ENCODE results near the gene SH3TC2. TPM values are rescaled to one million over a fixed set of nuclear protein-coding genes. Genes with fewer than 3 reads are reported as not detected.

Gene SH3TC2
- polyA plus RNA-seq, 1 of the 3 experiments (the other 2 are of a cell fraction): 1.1 TPM

DNA sequence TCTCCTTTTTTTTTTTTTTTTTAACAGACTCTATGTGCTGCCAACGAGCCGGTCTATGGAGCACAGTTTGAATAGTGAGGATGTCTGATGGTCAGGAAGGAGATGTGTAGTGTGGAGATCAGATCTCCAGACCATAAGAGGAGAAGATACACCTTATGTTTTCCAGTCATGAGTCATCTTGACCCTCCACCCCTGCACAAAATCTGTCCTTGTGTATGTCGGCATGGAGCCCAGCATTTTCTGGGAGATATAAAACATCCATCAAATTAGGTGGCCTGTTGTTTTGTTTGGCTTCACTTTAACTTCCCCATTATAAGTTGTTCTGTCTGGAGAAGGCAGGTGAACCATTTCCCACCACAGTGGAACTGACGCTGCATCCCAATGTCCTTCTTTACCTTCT, 19.2 kb downstream of the SH3TC2 start (continued):
- TF ChIP-seq, protein P1, sequence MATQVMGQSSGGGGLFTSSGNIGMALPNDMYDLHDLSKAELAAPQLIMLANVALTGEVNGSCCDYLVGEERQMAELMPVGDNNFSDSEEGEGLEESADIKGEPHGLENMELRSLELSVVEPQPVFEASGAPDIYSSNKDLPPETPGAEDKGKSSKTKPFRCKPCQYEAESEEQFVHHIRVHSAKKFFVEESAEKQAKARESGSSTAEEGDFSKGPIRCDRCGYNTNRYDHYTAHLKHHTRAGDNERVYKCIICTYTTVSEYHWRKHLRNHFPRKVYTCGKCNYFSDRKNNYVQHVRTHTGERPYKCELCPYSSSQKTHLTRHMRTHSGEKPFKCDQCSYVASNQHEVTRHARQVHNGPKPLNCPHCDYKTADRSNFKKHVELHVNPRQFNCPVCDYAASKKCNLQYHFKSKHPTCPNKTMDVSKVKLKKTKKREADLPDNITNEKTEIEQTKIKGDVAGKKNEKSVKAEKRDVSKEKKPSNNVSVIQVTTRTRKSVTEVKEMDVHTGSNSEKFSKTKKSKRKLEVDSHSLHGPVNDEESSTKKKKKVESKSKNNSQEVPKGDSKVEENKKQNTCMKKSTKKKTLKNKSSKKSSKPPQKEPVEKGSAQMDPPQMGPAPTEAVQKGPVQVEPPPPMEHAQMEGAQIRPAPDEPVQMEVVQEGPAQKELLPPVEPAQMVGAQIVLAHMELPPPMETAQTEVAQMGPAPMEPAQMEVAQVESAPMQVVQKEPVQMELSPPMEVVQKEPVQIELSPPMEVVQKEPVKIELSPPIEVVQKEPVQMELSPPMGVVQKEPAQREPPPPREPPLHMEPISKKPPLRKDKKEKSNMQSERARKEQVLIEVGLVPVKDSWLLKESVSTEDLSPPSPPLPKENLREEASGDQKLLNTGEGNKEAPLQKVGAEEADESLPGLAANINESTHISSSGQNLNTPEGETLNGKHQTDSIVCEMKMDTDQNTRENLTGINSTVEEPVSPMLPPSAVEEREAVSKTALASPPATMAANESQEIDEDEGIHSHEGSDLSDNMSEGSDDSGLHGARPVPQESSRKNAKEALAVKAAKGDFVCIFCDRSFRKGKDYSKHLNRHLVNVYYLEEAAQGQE (IDR thresholded peaks at IDR 0.05; ENCODE audit: low read depth, low read length): no peak

DNA sequence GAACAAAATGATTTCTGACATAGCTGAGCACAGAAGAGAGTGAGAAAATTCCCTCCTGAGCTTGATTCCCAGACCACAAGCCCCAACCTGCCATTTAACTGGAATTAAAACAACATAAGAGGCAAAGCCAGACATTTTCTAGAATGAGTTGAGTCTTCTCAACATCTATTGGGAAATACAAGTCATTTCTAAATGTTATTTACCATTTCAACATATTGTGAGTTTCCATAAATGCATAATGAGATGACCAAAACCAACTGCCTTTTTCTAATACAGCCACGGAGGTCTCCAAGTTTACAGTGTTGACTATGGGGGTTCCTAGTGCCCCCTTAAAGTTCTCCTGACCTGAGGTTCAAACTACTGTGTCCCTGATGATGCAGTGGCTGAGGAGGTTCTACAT, 20.0 kb downstream of the SH3TC2 start:
- Histone ChIP-seq H3K36me3 (replicated peaks in 1 of 2; ENCODE audit: control insufficient read depth in 1 of 2, insufficient read depth in 2 of 2, low read length in 1 of 2) (no peaks in the 10 kb centered on the region), H4K20me1 (ENCODE audit: insufficient read depth) (no peaks in the 10 kb centered on the region), H3K9me2 (no peaks in the 10 kb centered on the region), H3K4me2 (no peak overlapping the region), H3K27me3 (ENCODE audit: insufficient read depth) (no peaks in the 10 kb centered on the region), H2AFZ (ENCODE audit: low read depth) (no peak overlapping the region), H3K4me3 (ENCODE audit: low read depth in 2 of 2, low read length in 1 of 2) (no peak overlapping the region), H3K9me3 (no peaks in the 10 kb centered on the region), H3K79me2 (ENCODE audit: insufficient read depth) (no peaks in the 10 kb centered on the region), H3K4me1 (ENCODE audit: control insufficient read depth in 1 of 2, insufficient read depth in 2 of 2, low read depth in 1 of 2, low read length in 1 of 2) (peaks cover 0 to 10% of the 10 kb centered on the region in 2 experiments; a peak in 2 of 4 replicates), H3K9ac (no peak overlapping the region), H3K27ac (ENCODE audit: low read depth in 2 of 2, low read length in 1 of 2) (no peak overlapping the region), H3F3A (replicated peaks; ENCODE audit: insufficient read depth) (peaks cover 6% of the 10 kb centered on the region)
- ChIA-PET CTCF (interaction anchor here (1.4 to 20.7 kb wide), 2 partner anchors 72 to 307 kb away, joined by 4 to 618 read pairs; no protein-coding TSS in a partner anchor), POLR2A (no interaction called here)
- 45% methylated on average over 1 of the region's 1 CpG for WGBS (ENCODE audit: low lambda C conversion rate)
- no peak for TF ChIP-seq FOSL2 (IDR thresholded peaks at IDR 0.05; ENCODE audit: borderline replicate concordance, low read depth)
- no peak for TF ChIP-seq RXRA (IDR thresholded peaks at IDR 0.05; ENCODE audit: borderline replicate concordance, low read depth)
- no peak for TF ChIP-seq SIN3A (IDR thresholded peaks at IDR 0.05; ENCODE audit: borderline replicate concordance, low read depth, low read length)
- no peak for TF ChIP-seq RFX5 (IDR thresholded peaks at IDR 0.05; ENCODE audit: low read length)
- no peak for TF ChIP-seq NFIC (IDR thresholded peaks at IDR 0.05; ENCODE audit: borderline replicate concordance)
- TF ChIP-seq YY1 (IDR thresholded peaks at IDR 0.05; ENCODE audit: low read depth): no peak
- TF ChIP-seq SMC3 (IDR thresholded peaks at IDR 0.05; ENCODE audit: low read depth, low read length): no peak
- no peak for TF ChIP-seq NRF1 (IDR thresholded peaks at IDR 0.05; ENCODE audit: low read depth, low read length)
- TF ChIP-seq TCF12 (IDR thresholded peaks at IDR 0.05): no peak
- TF ChIP-seq, protein P2, sequence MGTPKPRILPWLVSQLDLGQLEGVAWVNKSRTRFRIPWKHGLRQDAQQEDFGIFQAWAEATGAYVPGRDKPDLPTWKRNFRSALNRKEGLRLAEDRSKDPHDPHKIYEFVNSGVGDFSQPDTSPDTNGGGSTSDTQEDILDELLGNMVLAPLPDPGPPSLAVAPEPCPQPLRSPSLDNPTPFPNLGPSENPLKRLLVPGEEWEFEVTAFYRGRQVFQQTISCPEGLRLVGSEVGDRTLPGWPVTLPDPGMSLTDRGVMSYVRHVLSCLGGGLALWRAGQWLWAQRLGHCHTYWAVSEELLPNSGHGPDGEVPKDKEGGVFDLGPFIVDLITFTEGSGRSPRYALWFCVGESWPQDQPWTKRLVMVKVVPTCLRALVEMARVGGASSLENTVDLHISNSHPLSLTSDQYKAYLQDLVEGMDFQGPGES (IDR thresholded peaks at IDR 0.05; ENCODE audit: low read depth, low read length): no peak
- TF ChIP-seq RAD21 (IDR thresholded peaks at IDR 0.05; ENCODE audit: low read length): no peak
- no peak for TF ChIP-seq FOXJ3 (CRISPR knock-in tag; IDR thresholded peaks at IDR 0.05)
- DNase-seq: no peak

All from SK-N-SH (cell line).